Body of pancreas (tissue), 4 donors: Measurements from ENCODE around the gene ETS2.

Experiments used
- CTCF ChIP-seq, 7 experiments: fragments of 450-650 bp in 4 of 7; fragments of 200-600 bp in 3 of 7; sonication (generic) in 3 of 7; IDR thresholded peaks; one replicate each; pipeline ENCODE4 v1.5.1; 2016 to 2019; ENCODE audit warnings: antibody characterized with exemption in 7 of 7
- POLR2A ChIP-seq, 3 donors: fragments of 450-650 bp; IDR thresholded peaks; one replicate each; pipeline ENCODE4 v1.6.1; 2016; ENCODE audit warnings: antibody characterized with exemption in 3 of 3, mild to moderate bottlenecking in 2 of 3

GRCh38 chr21:38777015-38777414 lies 28.7 kb upstream of the ETS2 start:
- TF ChIP-seq POLR2A (IDR thresholded peaks at IDR 0.05) (no peak), CTCF (IDR thresholded peaks at IDR 0.05) (no peak)
